HepG2 (cell line): ENCODE results near the gene ZNF331. TPM values are rescaled to one million over a fixed set of nuclear protein-coding genes. Genes with fewer than 3 reads are reported as not detected.

Experiments
- ATAC-seq: fragments of 200-7000 bp; cut with Tn5 transposase; 3 replicates; pipeline ENCODE4 v1.9.1; 2020; ENCODE audit warnings: mild to moderate bottlenecking, moderate library complexity
- BruUV-seq: library from RNA; stranded (reverse); fragments of 400-500 nt; replicated peaks from 2 replicates; lab custom pipeline; 2021; lab: Mats Ljungman, UMichigan
- CTCF ChIA-PET: fragments of 300-600 bp; formaldehyde crosslinking; extraction: SDS; loops from one replicate; lab custom pipeline; 2021; ENCODE audit warnings: low total read pairs, inconsistent platforms, low intra/inter-chr PET ratio; lab: Yijun Ruan, JAX
- POLR2A ChIA-PET: fragments of 350-600 bp; sonication (Branson Sonifier 250); formaldehyde crosslinking; loops from one replicate; lab custom pipeline; 2020; ENCODE audit warnings: antibody characterized with exemption, inconsistent platforms; lab: Yijun Ruan, JAX
- DNase-seq: peaks from one replicate; pipeline ENCODE4 v3.0.0-alpha.2; 2015; ENCODE audit warnings: low spot score
- FAIRE-seq: peaks from 3 replicates; lab custom pipeline; 2011; peaks lifted over from hg19 to GRCh38; lab: Jason Lieb, UNC
- H2AFZ ChIP-seq: one replicate; pipeline ENCODE4 v1.6.1; 2011; ENCODE audit warnings: low read length, inconsistent platforms
- H3K27ac ChIP-seq: fragments of 300-600 bp; 3 replicates; pipeline ENCODE4 v1.8.0; 2011; ENCODE audit warnings: mixed run types, mild to moderate bottlenecking, mixed read lengths, low read length, inconsistent platforms; ENCODE audit not compliant: insufficient read depth; ENCODE audit errors: extremely low read length
- H3K27me3 ChIP-seq, 2 experiments: fragments of 200-600 bp in 1 of 2; 2 replicates in 1 of 2; 3 replicates in 1 of 2; pipeline versions ENCODE4 v1.6.0 to v1.8.0; 2011; ENCODE audit warnings: low read length in 2 of 2, mild to moderate bottlenecking in 2 of 2, moderate library complexity in 2 of 2, inconsistent platforms in 1 of 2; ENCODE audit not compliant: insufficient read depth in 2 of 2, control insufficient read depth in 1 of 2
- H3K36me3 ChIP-seq, 2 experiments: fragments of 200-600 bp in 1 of 2; replicated peaks in 1 of 2; 2 replicates in 1 of 2; 3 replicates in 1 of 2; pipeline versions ENCODE4 v1.5.1 to v1.8.0; 2011; ENCODE audit warnings: low read length in 2 of 2, inconsistent platforms in 1 of 2; ENCODE audit not compliant: insufficient read depth in 2 of 2, control insufficient read depth in 1 of 2
- H3K4me1 ChIP-seq: 2 replicates; pipeline ENCODE4 v1.5.1; 2012; ENCODE audit warnings: low read length, inconsistent platforms; ENCODE audit not compliant: insufficient read depth
- H3K4me2 ChIP-seq: 2 replicates; pipeline ENCODE4 v1.6.0; 2011; ENCODE audit warnings: low read depth, low read length, inconsistent platforms
- H3K4me3 ChIP-seq, 3 experiments: fragments of 200-600 bp in 1 of 3; sonication (generic), shearing (Covaris generic) in 1 of 3; replicated peaks in 1 of 3; 2 replicates each; pipeline ENCODE4 v1.5.1; 2011 to 2016; ENCODE audit warnings: low read length in 3 of 3, inconsistent platforms in 2 of 3, low read depth in 2 of 3, mild to moderate bottlenecking in 2 of 3, control low read depth in 1 of 3, mixed read lengths in 1 of 3; ENCODE audit not compliant: insufficient read depth in 1 of 3
- H3K79me2 ChIP-seq: one replicate; pipeline ENCODE4 v1.6.1; 2011; ENCODE audit warnings: low read length, inconsistent platforms; ENCODE audit not compliant: insufficient read depth
- H3K9ac ChIP-seq: 2 replicates; pipeline ENCODE4 v1.6.0; 2011; ENCODE audit warnings: mild to moderate bottlenecking, low read depth, low read length, inconsistent platforms; ENCODE audit not compliant: insufficient read depth
- H3K9me3 ChIP-seq: 2 replicates; pipeline ENCODE4 v1.5.1; 2012; ENCODE audit warnings: mild to moderate bottlenecking, low read length
- H4K20me1 ChIP-seq: 2 replicates; pipeline ENCODE4 v1.6.0; 2011; ENCODE audit warnings: inconsistent platforms, mild to moderate bottlenecking, low read length, moderate library complexity; ENCODE audit not compliant: insufficient read depth
- BORCS8-MEF2B ChIP-seq: sonication (generic); formaldehyde crosslinking; IDR thresholded peaks from 2 replicates; pipeline ENCODE4 v1.8.0; 2022; ENCODE audit warnings: mild to moderate bottlenecking, missing genetic modification reagents
- GATAD1 ChIP-seq: IDR thresholded peaks from 2 replicates; pipeline ENCODE4 v1.6.1; 2016; ENCODE audit warnings: missing genetic modification reagents, missing compliant biosample characterization
- HCFC1 ChIP-seq: fragments of 150-350 bp; IDR thresholded peaks from 2 replicates; pipeline ENCODE4 v1.6.1; 2014; ENCODE audit warnings: low read depth, low read length
- HNF4G ChIP-seq, 2 experiments: sonication (generic) in 1 of 2; formaldehyde crosslinking in 1 of 2; IDR thresholded peaks; 2 replicates each; pipeline versions ENCODE4 v1.4.0 to v1.6.1; 2011 to 2020; ENCODE audit warnings: borderline replicate concordance in 2 of 2, low read depth in 2 of 2, mild to moderate bottlenecking in 2 of 2, low read length in 1 of 2, missing genetic modification reagents in 1 of 2, moderate library complexity in 1 of 2
- PRMT3 ChIP-seq: sonication (generic); formaldehyde crosslinking; IDR thresholded peaks from 2 replicates; pipeline ENCODE4 v1.8.1; 2022; ENCODE audit warnings: low read depth, mild to moderate bottlenecking, moderate library complexity, missing genetic modification reagents, borderline replicate concordance
- SRF ChIP-seq: IDR thresholded peaks from 2 replicates; pipeline ENCODE4 v1.6.1; 2011; ENCODE audit warnings: mild to moderate bottlenecking, low read depth, low read length, moderate library complexity
- THRA ChIP-seq: sonication (generic); formaldehyde crosslinking; IDR thresholded peaks from 2 replicates; pipeline ENCODE4 v1.4.0; 2020; ENCODE audit warnings: missing genetic modification reagents, borderline replicate concordance
- ZNF350 ChIP-seq: sonication (generic); formaldehyde crosslinking; IDR thresholded peaks from 2 replicates; pipeline ENCODE4 v1.4.0; 2020; ENCODE audit warnings: mild to moderate bottlenecking, low read depth, missing genetic modification reagents, borderline replicate concordance
- ZNF703 ChIP-seq: sonication (generic); formaldehyde crosslinking; IDR thresholded peaks from 2 replicates; pipeline ENCODE4 v1.5.1; 2020; ENCODE audit warnings: missing genetic modification reagents, mild to moderate bottlenecking, moderate library complexity, borderline replicate concordance
- WGBS: methylation state at CpG from one replicate; pipeline ENCODE4 v1.1.6; 2017; ENCODE audit warnings: low lambda C conversion rate; 5-methylcytosine and 5-hydroxymethylcytosine counted together
- in situ Hi-C: cut with HindIII; loops from 2 replicates; pipeline ENCODE4 v1.10.0; 2017; ENCODE audit warnings: low pct_unique_long_range_greater_than_20kb; ENCODE audit not compliant: extremely low pct_ligation_motif_present
- intact Hi-C: fragments of 100-400 bp; cut with micrococcal nuclease; formaldehyde crosslinking; loops from one replicate; pipeline ENCODE4 v1.10.0; 2022; ENCODE audit not compliant: unreplicated experiment
- polyA plus RNA-seq, 8 experiments: library from polyadenylated mRNA; depleted of rRNA in 3 of 8; stranded (reverse) in 7 of 8; unstranded in 1 of 8; fragments of >200 nt; fragmentation: Illumina TruSeq in 4 of 8; extraction: Trizol in 4 of 8; gene quantifications; 2 replicates each; pipeline versions ENCODE4 v1.2.1 to v1.2.3, GENCODE V29; 2011 to 2016; ENCODE audit warnings: low read depth in 4 of 8, missing spikeins in 1 of 8, mixed read lengths in 1 of 8; ENCODE audit not compliant: insufficient read depth in 1 of 8
- total RNA-seq, 5 experiments: library from RNA; depleted of rRNA; stranded (reverse); fragments of >200 nt; fragmentation: Illumina TruSeq; extraction: Trizol; gene quantifications; 2 replicates each; pipeline ENCODE4 v1.2.3, GENCODE V29; 2016; ENCODE audit warnings: low read depth in 1 of 5

Gene ZNF331
- total and polyA plus RNA-seq, 2 of the 13 experiments (the other 11 are each of a cell fraction or from before 2014, with no cell fraction given) = 8.2 to 13.3 TPM

- Histone ChIP-seq H2AFZ (no peak overlapping the region), H3K36me3 (no peaks in the 10 kb centered on the region), H3K27me3 (no peaks in the 10 kb centered on the region), H3K4me1 (peaks cover 35% of the 10 kb centered on the region), H3K79me2 (peaks cover 6% of the 10 kb centered on the region), H3K4me3 (no peak overlapping the region), H3K9me3 (no peaks in the 10 kb centered on the region), H3K4me2 (no peak overlapping the region), H4K20me1 (no peaks in the 10 kb centered on the region), H3K9ac (no peak overlapping the region), H3K27ac (peak overlapping the region; percentile 51)
- in situ Hi-C loops (no loop called here), intact Hi-C loops (no loop called here)
- FAIRE-seq (no peak), ATAC-seq (no peak), DNase-seq (no peak)
- TF ChIP-seq HCFC1 (no peak), BORCS8-MEF2B (CRISPR knock-in tag) (no peak), ZNF703 (no peak), GATAD1 (CRISPR knock-in tag) (no peak), ZNF350 (CRISPR knock-in tag) (no peak), HNF4G (IDR thresholded peaks at IDR 0.05; ENCODE audit: borderline replicate concordance, low read depth, low read length) (no peak), HNF4G (CRISPR knock-in tag; IDR thresholded peaks at IDR 0.05; ENCODE audit: borderline replicate concordance, low read depth) (no peak), SRF (no peak), PRMT3 (no peak), THRA (CRISPR knock-in tag) (no peak)
- WGBS = 10% methylated on average over 1 of the region's 1 CpG
- CTCF ChIA-PET = no interaction called here
- BruUV-seq = no TSS peak
- POLR2A ChIA-PET = no interaction called here
Observed at GRCh38 chr19:53518716-53519115, 19.2 kb upstream of the ZNF331 start.
